ENCODE measurements around the gene TMEM214.

The TMEM214 gene

GRCh38 chr2:27009083-27009482, 23.7 kb upstream of the TMEM214 start:
- H3K4me3 ChIP-seq (replicated peaks; ENCODE audit: low read depth, low read length): no peak overlapping the region
- no peak for DNase-seq (ENCODE audit: extremely low read depth, low read depth)
- TF ChIP-seq CTCF (IDR thresholded peaks at IDR 0.05; ENCODE audit: low read depth, low read length, missing control alignments): no peak

GRCh38 chr2:27009716-27010115, 23.0 kb upstream of the TMEM214 start:
- TF ChIP-seq CTCF (IDR thresholded peaks at IDR 0.05; ENCODE audit: low read depth, low read length, missing control alignments): no peak
- no peak for DNase-seq (ENCODE audit: extremely low read depth, low read depth)
- H3K4me3 ChIP-seq (replicated peaks; ENCODE audit: low read depth, low read length): no peak overlapping the region

- TF ChIP-seq CTCF (IDR thresholded peaks at IDR 0.05; ENCODE audit: low read depth, low read length, missing control alignments): no peak
- no peak for DNase-seq (ENCODE audit: extremely low read depth, low read depth)
- H3K4me3 ChIP-seq (replicated peaks; ENCODE audit: low read depth, low read length): no peak overlapping the region
These were observed 22.6 kb upstream of the TMEM214 start for GRCh38 chr2:27010139-27010538.

GRCh38 chr2:27013738-27014137, 19.0 kb upstream of the TMEM214 start:
- no peak for TF ChIP-seq CTCF (IDR thresholded peaks at IDR 0.05; ENCODE audit: low read depth, low read length, missing control alignments)
- H3K4me3 ChIP-seq (replicated peaks; ENCODE audit: low read depth, low read length): no peak overlapping the region
- no peak for DNase-seq (ENCODE audit: extremely low read depth, low read depth)

- TF ChIP-seq CTCF (IDR thresholded peaks at IDR 0.05; ENCODE audit: low read depth, low read length, missing control alignments): no peak
- DNase-seq (ENCODE audit: extremely low read depth, low read depth): no peak
- H3K4me3 ChIP-seq (replicated peaks; ENCODE audit: low read depth, low read length): no peak overlapping the region
These were observed 17.9 kb upstream of the TMEM214 start for GRCh38 chr2:27014771-27015433.

GRCh38 chr2:27016801-27017325, 15.9 kb upstream of the TMEM214 start:
- TF ChIP-seq CTCF (IDR thresholded peaks at IDR 0.05; ENCODE audit: low read depth, low read length, missing control alignments): peak; percentile 74
- H3K4me3 ChIP-seq (replicated peaks; ENCODE audit: low read depth, low read length): no peak overlapping the region
- DNase-seq (ENCODE audit: extremely low read depth, low read depth): no peak

- no peak for TF ChIP-seq CTCF (IDR thresholded peaks at IDR 0.05; ENCODE audit: low read depth, low read length, missing control alignments)
- no peak overlapping the region for H3K4me3 ChIP-seq (replicated peaks; ENCODE audit: low read depth, low read length)
- no peak for DNase-seq (ENCODE audit: extremely low read depth, low read depth)
These were observed 14.6 kb upstream of the TMEM214 start for GRCh38 chr2:27018142-27018541.

Measured in HFF-Myc (cell line).